Sigmoid colon (tissue), 4 donors: ENCODE results near the gene BCL3.

Source experiments
- CTCF ChIP-seq, 4 experiments: fragments of 450-650 bp in 3 of 4; fragments of 200-600 bp in 1 of 4; IDR thresholded peaks; one replicate each; pipeline ENCODE4 v1.5.1; 2016 to 2019; ENCODE audit warnings: antibody characterized with exemption in 4 of 4, mild to moderate bottlenecking in 3 of 4, moderate library complexity in 2 of 4
- POLR2A ChIP-seq, 2 donors: fragments of 450-650 bp; IDR thresholded peaks; one replicate each; pipeline ENCODE4 v1.6.1; 2016; ENCODE audit warnings: antibody characterized with exemption in 2 of 2, mild to moderate bottlenecking in 2 of 2, moderate library complexity in 2 of 2
- POLR2AphosphoS5 ChIP-seq, 4 donors: sonication (generic); formaldehyde crosslinking; IDR thresholded peaks; one replicate each; pipeline ENCODE4 v1.6.1; 2017; ENCODE audit warnings: antibody characterized with exemption in 4 of 4

- TF ChIP-seq CTCF (IDR thresholded peaks at IDR 0.05) (no peak), POLR2AphosphoS5 (IDR thresholded peaks at IDR 0.05) (no peak), POLR2A (IDR thresholded peaks at IDR 0.05) (no peak)
These were observed 48.2 kb downstream of the BCL3 start for GRCh38 chr19:44796701-44797115.
